GM19240 (cell line): Measurements from ENCODE around the gene TTF1.

Source experiments
- DNase-seq: peaks from one replicate; pipeline ENCODE4 v3.0.0; 2011; ENCODE audit warnings: low spot score; ENCODE audit not compliant: insufficient read length

Gene TTF1

GRCh38 chr9:132366481-132366880 is 40.2 kb downstream of the TTF1 start:
- DNase-seq = no peak

DNA sequence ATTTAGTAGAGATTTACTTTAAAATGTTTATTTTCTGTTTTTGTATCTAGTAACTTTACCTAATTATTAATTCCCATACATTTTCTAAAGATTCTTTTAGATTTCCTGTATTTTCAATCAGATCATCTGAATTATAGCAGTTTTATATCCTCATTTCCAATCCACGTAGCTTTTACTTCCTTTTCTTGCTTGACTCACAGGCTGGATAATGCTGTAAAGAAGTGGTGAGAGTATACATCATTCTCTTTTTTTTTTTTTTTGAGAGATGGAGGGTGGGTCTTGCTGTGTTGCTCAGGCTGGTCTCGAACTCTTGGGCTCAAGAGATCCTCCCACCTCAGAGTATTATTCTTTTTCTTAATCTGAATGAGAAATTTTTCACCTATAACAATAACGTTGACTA is 40.7 kb downstream of the TTF1 start:
- DNase-seq = no peak

GRCh38 chr9:132364068-132364467 is 42.6 kb downstream of the TTF1 start:
- no peak for DNase-seq

GRCh38 chr9:132357764-132358163 is 48.9 kb downstream of the TTF1 start:
- no peak for DNase-seq

GRCh38 chr9:132356324-132356924 is 50.2 kb downstream of the TTF1 start:
- no peak for DNase-seq

- peak; percentile 93 for DNase-seq
These were observed 51.8 kb downstream of the TTF1 start, which contains the start of gene SETX for GRCh38 chr9:132354637-132355355. SETX (minus strand) TSS chr9:132354986; CDS start chr9:132349428, 5,558 bp downstream.

DNA sequence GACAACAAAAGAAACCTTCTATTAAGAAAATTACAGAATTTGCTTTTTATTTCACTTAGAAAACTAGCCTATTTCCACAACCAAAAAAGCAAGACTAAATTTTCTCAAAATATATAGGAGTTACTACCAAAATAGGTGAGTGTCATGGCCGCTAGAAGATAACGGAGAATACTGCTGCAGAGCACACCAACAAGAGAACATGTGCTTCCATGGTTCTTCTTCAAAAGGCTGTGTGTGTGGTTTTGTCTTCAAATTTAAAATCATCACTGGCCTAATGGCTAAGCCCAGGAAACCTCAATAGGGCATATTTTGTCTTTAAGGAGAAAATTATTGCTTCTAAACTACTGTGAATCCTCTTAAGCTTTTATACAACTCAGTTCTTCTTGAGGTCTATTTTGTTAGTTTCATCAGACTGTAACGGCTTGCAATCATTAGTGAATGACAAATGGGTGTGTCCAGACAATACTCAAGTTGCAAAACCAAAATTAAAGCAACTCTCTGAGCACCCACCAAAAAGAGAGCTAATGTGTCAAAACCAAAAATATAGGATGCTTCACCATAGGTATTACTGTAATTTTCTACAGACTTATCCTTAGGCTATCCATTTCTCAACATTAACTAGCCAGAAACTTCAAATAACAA is 55.1 kb downstream of the TTF1 start:
- DNase-seq = no peak

DNA sequence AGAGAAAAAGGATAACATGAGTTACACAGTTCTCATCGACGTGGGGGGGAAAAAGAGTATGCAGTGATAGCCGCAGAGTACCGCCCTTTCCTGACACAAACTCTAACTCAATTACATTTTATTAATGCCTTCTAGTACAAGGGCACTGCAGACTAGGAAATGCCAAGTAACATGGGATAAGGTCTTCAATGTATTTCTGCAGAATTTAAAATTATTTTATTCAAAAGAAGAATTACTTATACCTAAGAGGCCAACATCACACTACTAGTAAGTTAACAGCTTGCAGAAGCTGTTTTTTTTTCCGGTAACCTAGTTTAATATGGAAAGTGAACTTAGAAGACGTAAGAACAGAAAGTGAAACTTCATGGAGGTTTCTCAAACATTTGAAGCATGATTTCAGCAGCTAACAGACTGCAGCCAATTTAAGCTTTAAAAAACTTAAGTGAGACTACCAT is 55.8 kb downstream of the TTF1 start:
- peak; percentile 21 for DNase-seq

DNA sequence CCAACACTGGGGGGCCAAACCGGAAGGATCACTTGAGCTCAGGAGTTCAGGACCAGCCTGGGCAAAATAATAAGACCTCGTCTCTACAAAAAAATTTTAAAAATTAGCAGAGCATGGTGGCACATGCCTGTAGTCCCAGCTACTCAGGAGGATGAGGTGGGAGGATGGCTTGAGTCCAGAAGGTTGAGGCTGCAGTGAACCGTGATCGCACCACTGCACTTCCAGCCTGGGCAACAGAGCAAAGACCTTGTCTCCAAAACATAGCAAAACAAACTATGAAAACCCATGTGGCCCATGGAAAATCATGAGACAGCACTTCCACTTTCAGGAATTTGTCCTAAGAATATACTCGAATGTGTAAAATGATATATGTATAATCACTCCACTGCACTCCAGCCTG is 58.0 kb downstream of the TTF1 start:
- no peak for DNase-seq

- no peak for DNase-seq
These were observed 60.5 kb downstream of the TTF1 start for GRCh38 chr9:132346177-132346576.

- DNase-seq = no peak
These were observed 65.3 kb downstream of the TTF1 start for GRCh38 chr9:132341177-132341840.

DNA sequence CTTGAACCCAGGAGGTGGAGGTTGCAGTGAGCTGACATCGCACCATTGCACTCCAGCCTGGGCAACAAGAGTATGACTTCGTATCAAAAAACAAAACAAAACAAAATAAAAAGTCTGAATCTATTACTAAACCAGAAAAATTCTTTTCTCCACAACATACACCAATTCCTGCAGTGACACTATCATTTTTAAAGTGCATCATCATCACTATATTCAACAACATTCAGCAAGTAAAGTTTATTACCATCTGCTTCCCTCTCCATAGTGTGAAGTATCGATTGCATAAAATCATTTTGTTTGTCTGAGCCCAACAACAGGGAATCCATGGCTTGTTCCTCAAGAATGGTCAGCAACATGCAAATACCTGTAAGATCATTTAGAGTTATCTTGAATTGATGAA is 72.3 kb downstream of the TTF1 start:
- no peak for DNase-seq

DNA sequence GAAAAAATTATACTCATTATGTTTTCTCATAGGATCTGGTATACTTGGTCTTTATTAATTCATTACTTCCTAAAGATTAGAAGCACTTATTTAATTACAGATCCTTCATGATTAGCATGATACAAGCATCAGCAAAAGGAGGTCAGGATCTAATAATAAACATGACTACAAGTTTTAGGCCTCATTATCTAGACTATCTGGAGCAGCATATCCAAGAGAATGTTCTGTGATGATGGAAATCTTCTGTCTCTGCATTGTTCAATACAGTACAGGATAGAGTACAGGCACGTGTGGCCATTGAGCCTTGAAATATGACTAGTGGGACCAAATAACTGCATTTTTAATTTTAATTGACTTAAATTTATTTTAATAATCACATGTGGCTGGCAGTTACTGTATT is 73.1 kb downstream of the TTF1 start:
- no peak for DNase-seq

DNA sequence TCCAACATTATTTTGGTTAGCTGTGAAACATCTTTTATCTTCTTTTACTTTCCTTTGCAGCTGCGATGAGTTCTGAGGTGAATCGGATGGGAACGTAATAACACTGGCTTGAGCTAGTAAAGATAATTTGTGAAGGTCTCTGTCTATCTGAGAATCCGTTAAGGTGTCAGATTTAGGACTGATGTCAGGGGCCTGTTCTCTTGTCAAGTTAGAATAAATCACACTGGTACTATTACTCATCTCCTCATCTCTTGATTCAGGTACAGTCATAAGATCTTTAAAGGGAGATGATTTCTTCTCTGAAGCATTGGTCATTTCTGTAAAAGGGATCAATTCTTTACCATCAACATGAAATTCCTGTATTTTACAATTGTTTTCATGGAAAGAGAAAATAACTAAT is 78.1 kb downstream of the TTF1 start:
- no peak for DNase-seq

GRCh38 chr9:132327537-132327936 is 79.1 kb downstream of the TTF1 start:
- DNase-seq = no peak
